Esophagus squamous epithelium (tissue), 4 donors: Measurements from ENCODE around the gene SMAD3.

Experiments used
- POLR2A ChIP-seq, 4 donors: fragments of 450-650 bp; IDR thresholded peaks; one replicate each; pipeline ENCODE4 v1.6.1; 2017; ENCODE audit warnings: antibody characterized with exemption in 4 of 4, mild to moderate bottlenecking in 4 of 4, moderate library complexity in 3 of 4
- TF ChIP-seq, protein P1 (sequence below), 6 experiments: fragments of 450-650 bp in 4 of 6; fragments of 200-600 bp in 2 of 6; sonication (generic) in 2 of 6; IDR thresholded peaks; one replicate each; pipeline ENCODE4 v1.5.1; 2016 to 2019; ENCODE audit warnings: antibody characterized with exemption in 6 of 6, mild to moderate bottlenecking in 4 of 6, moderate library complexity in 4 of 6

DNA sequence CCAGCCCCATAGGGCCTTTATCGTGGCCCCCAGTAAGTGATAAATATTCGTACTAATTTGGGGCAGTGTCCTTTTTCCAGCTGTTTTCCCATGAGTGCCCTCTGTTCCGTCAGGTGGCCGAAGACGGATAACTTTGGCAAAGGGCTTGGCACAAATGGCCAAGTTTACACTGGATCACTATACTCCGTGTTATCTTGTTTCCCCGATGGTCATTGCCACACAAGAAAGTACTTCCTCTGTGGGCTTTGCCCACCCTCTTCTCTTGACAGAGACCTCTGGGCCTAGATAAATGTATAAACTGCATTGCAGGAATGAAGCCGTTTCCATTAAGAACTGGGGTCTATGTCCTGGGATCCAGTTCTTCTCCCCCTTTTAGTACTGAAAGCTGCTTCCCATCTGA, 39.1 kb downstream of the SMAD3 start:
- TF ChIP-seq, protein P1, sequence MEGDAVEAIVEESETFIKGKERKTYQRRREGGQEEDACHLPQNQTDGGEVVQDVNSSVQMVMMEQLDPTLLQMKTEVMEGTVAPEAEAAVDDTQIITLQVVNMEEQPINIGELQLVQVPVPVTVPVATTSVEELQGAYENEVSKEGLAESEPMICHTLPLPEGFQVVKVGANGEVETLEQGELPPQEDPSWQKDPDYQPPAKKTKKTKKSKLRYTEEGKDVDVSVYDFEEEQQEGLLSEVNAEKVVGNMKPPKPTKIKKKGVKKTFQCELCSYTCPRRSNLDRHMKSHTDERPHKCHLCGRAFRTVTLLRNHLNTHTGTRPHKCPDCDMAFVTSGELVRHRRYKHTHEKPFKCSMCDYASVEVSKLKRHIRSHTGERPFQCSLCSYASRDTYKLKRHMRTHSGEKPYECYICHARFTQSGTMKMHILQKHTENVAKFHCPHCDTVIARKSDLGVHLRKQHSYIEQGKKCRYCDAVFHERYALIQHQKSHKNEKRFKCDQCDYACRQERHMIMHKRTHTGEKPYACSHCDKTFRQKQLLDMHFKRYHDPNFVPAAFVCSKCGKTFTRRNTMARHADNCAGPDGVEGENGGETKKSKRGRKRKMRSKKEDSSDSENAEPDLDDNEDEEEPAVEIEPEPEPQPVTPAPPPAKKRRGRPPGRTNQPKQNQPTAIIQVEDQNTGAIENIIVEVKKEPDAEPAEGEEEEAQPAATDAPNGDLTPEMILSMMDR (IDR thresholded peaks at IDR 0.05) = no peak
- no peak for TF ChIP-seq POLR2A (IDR thresholded peaks at IDR 0.05)
